Astrocyte (in vitro differentiated cells and primary cell): Measurements from ENCODE around the gene GPN2.

Source experiments
- CTCF ChIP-seq: IDR thresholded peaks from 2 replicates; pipeline ENCODE4 v1.5.1; 2011; ENCODE audit warnings: low read depth, mild to moderate bottlenecking, inconsistent platforms, low read length, moderate library complexity; ENCODE audit not compliant: insufficient read depth
- EZH2 ChIP-seq: IDR thresholded peaks from 2 replicates; pipeline ENCODE4 v1.6.1; 2012; ENCODE audit warnings: mild to moderate bottlenecking, low read length, inconsistent platforms; ENCODE audit not compliant: insufficient read depth

- TF ChIP-seq CTCF = no peak
- no peak for TF ChIP-seq EZH2
These were observed 32.8 kb upstream of the GPN2 start for GRCh38 chr1:26922901-26923300.
